Activated naive CD8-positive, alpha-beta T cell treated with anti-CD3 and anti-CD28 coated beads, Interleukin-2, amount 10 ng/mL, durations not matched to agents 7 days and 5 days (primary cell): ENCODE measurements around the gene RYR3. TPM values are rescaled to one million over a fixed set of nuclear protein-coding genes. Genes with fewer than 3 reads are reported as not detected.
A peak's percentile ranks its signal among the peaks of the same experiment; 100 is the strongest.

Source experiments
- ATAC-seq: fragments of 150-1000 bp; cut with Tn5 transposase; one replicate; pipeline ENCODE4 v1.10.0; 2021; ENCODE audit warnings: low read depth, moderate library complexity
- POLR2A ChIA-PET: fragments of 350-600 bp; sonication (Branson Sonifier 250); formaldehyde crosslinking; loops from one replicate; lab custom pipeline; 2021; ENCODE audit warnings: antibody characterized with exemption; lab: Charles Lee
- DNase-seq: peaks from one replicate; pipeline ENCODE4 v3.0.0; 2021
- H3K27ac Mint-ChIP-seq: one replicate; pipeline ENCODE4 v1.8.0; 2022; ENCODE audit warnings: mild to moderate bottlenecking, mixed read lengths
- H3K27me3 Mint-ChIP-seq: one replicate; pipeline ENCODE4 v1.8.0; 2022; ENCODE audit warnings: mild to moderate bottlenecking, moderate library complexity, mixed read lengths
- H3K36me3 Mint-ChIP-seq: one replicate; pipeline ENCODE4 v1.8.0; 2021; ENCODE audit warnings: mild to moderate bottlenecking, mixed read lengths
- H3K4me1 Mint-ChIP-seq: one replicate; pipeline ENCODE4 v1.8.0; 2021; ENCODE audit warnings: mixed read lengths
- H3K4me3 Mint-ChIP-seq: one replicate; pipeline ENCODE4 v1.8.0; 2022; ENCODE audit warnings: mild to moderate bottlenecking, moderate library complexity, mixed read lengths
- H3K9me3 Mint-ChIP-seq: one replicate; pipeline ENCODE4 v1.8.0; 2021; ENCODE audit warnings: mixed read lengths
- total RNA-seq, 2 experiments: library from RNA; stranded (reverse); gene quantifications; one replicate each; pipeline ENCODE4 v1.2.3, GENCODE V29; 2021

The RYR3 gene
- total RNA-seq, 2 experiments from 2014 or later, result not detected

- H3K36me3 Mint-ChIP-seq, result no peaks in the 10 kb centered on the region
- H3K4me1 Mint-ChIP-seq, result no peaks in the 10 kb centered on the region
- no peak overlapping the region for H3K27ac Mint-ChIP-seq
- no peaks in the 10 kb centered on the region for H3K27me3 Mint-ChIP-seq
- H3K9me3 Mint-ChIP-seq, result no peaks in the 10 kb centered on the region
- H3K4me3 Mint-ChIP-seq, result no peak overlapping the region
- ATAC-seq (no peak), DNase-seq (no peak)
- POLR2A ChIA-PET, result no interaction called here
These were observed 222.4 kb downstream of the RYR3 start for GRCh38 chr15:33533197-33533596.

GRCh38 chr15:33534642-33535041 is 223.9 kb downstream of the RYR3 start:
- no peaks in the 10 kb centered on the region for H3K9me3 Mint-ChIP-seq
- H3K36me3 Mint-ChIP-seq, result no peaks in the 10 kb centered on the region
- H3K27me3 Mint-ChIP-seq, result no peaks in the 10 kb centered on the region
- DNase-seq (no peak), ATAC-seq (no peak)
- no peaks in the 10 kb centered on the region for H3K4me1 Mint-ChIP-seq
- H3K27ac Mint-ChIP-seq, result no peak overlapping the region
- H3K4me3 Mint-ChIP-seq, result no peak overlapping the region
- POLR2A ChIA-PET, result no interaction called here

GRCh38 chr15:33535135-33535534 is 224.4 kb downstream of the RYR3 start:
- DNase-seq, result no peak
- Mint-ChIP-seq H3K27me3 (no peaks in the 10 kb centered on the region), H3K4me3 (no peak overlapping the region), H3K27ac (no peak overlapping the region), H3K4me1 (no peaks in the 10 kb centered on the region), H3K9me3 (no peaks in the 10 kb centered on the region), H3K36me3 (no peaks in the 10 kb centered on the region)
- no peak for ATAC-seq
- POLR2A ChIA-PET, result no interaction called here

- Mint-ChIP-seq H3K36me3 (no peaks in the 10 kb centered on the region), H3K9me3 (no peaks in the 10 kb centered on the region), H3K27ac (no peak overlapping the region), H3K27me3 (peaks cover 2% of the 10 kb centered on the region), H3K4me3 (no peak overlapping the region), H3K4me1 (no peaks in the 10 kb centered on the region)
- POLR2A ChIA-PET, result no interaction called here
- DNase-seq, result no peak
- ATAC-seq, result no peak
These were observed 229.2 kb downstream of the RYR3 start for GRCh38 chr15:33539825-33540573.

- POLR2A ChIA-PET, result no interaction called here
- Mint-ChIP-seq H3K27ac (no peak overlapping the region), H3K9me3 (peaks cover 1% of the 10 kb centered on the region), H3K36me3 (no peaks in the 10 kb centered on the region), H3K4me1 (no peaks in the 10 kb centered on the region), H3K27me3 (peaks cover 2% of the 10 kb centered on the region), H3K4me3 (no peak overlapping the region)
- ATAC-seq (no peak), DNase-seq (no peak)
These were observed 233.2 kb downstream of the RYR3 start for GRCh38 chr15:33543957-33544356.

GRCh38 chr15:33545866-33546265 is 235.1 kb downstream of the RYR3 start:
- H3K27me3 Mint-ChIP-seq, result peaks cover 2% of the 10 kb centered on the region
- POLR2A ChIA-PET, result no interaction called here
- ATAC-seq, result no peak
- H3K4me3 Mint-ChIP-seq, result no peak overlapping the region
- no peaks in the 10 kb centered on the region for H3K4me1 Mint-ChIP-seq
- H3K36me3 Mint-ChIP-seq, result no peaks in the 10 kb centered on the region
- no peak for DNase-seq
- peaks cover 3% of the 10 kb centered on the region for H3K9me3 Mint-ChIP-seq
- no peak overlapping the region for H3K27ac Mint-ChIP-seq

- Mint-ChIP-seq H3K9me3 (peaks cover 5% of the 10 kb centered on the region), H3K4me1 (no peaks in the 10 kb centered on the region), H3K27ac (no peak overlapping the region), H3K4me3 (no peak overlapping the region), H3K36me3 (no peaks in the 10 kb centered on the region), H3K27me3 (no peaks in the 10 kb centered on the region)
- POLR2A ChIA-PET, result no interaction called here
- peak; percentile 19 for DNase-seq
- no peak for ATAC-seq
These were observed 237.1 kb downstream of the RYR3 start for GRCh38 chr15:33547876-33548275.

GRCh38 chr15:33551860-33552259 is 241.1 kb downstream of the RYR3 start:
- ATAC-seq (no peak), DNase-seq (no peak)
- no peak overlapping the region for H3K4me3 Mint-ChIP-seq
- no peak overlapping the region for H3K27ac Mint-ChIP-seq
- no peaks in the 10 kb centered on the region for H3K27me3 Mint-ChIP-seq
- no peaks in the 10 kb centered on the region for H3K4me1 Mint-ChIP-seq
- POLR2A ChIA-PET, result no interaction called here
- peaks cover 5% of the 10 kb centered on the region for H3K9me3 Mint-ChIP-seq
- H3K36me3 Mint-ChIP-seq, result no peaks in the 10 kb centered on the region

GRCh38 chr15:33553157-33553556 is 242.4 kb downstream of the RYR3 start:
- ATAC-seq, result no peak
- POLR2A ChIA-PET, result no interaction called here
- Mint-ChIP-seq H3K36me3 (no peaks in the 10 kb centered on the region), H3K27ac (no peak overlapping the region), H3K27me3 (no peaks in the 10 kb centered on the region), H3K4me1 (no peaks in the 10 kb centered on the region), H3K4me3 (no peak overlapping the region), H3K9me3 (peaks cover 5% of the 10 kb centered on the region)
- no peak for DNase-seq

GRCh38 chr15:33559207-33559890 is 248.6 kb downstream of the RYR3 start:
- no peak for ATAC-seq
- POLR2A ChIA-PET, result no interaction called here

GRCh38 chr15:33561407-33561806 is 250.6 kb downstream of the RYR3 start:
- Mint-ChIP-seq H3K27ac (no peak overlapping the region), H3K27me3 (no peaks in the 10 kb centered on the region), H3K4me1 (no peaks in the 10 kb centered on the region), H3K36me3 (no peaks in the 10 kb centered on the region), H3K4me3 (no peak overlapping the region), H3K9me3 (peaks cover 1% of the 10 kb centered on the region)
- POLR2A ChIA-PET, result no interaction called here
- no peak for ATAC-seq
- DNase-seq, result no peak

More at GRCh38 chr15:33559207-33559890, 248.6 kb downstream of the RYR3 start:
- Mint-ChIP-seq H3K36me3 (no peaks in the 10 kb centered on the region), H3K27me3 (no peaks in the 10 kb centered on the region), H3K4me3 (no peak overlapping the region), H3K9me3 (no peaks in the 10 kb centered on the region), H3K27ac (no peak overlapping the region), H3K4me1 (no peaks in the 10 kb centered on the region)
- DNase-seq, result no peak

GRCh38 chr15:33561967-33562366 is 251.2 kb downstream of the RYR3 start:
- POLR2A ChIA-PET, result no interaction called here
- H3K9me3 Mint-ChIP-seq, result peaks cover 1% of the 10 kb centered on the region
- no peaks in the 10 kb centered on the region for H3K4me1 Mint-ChIP-seq
- H3K4me3 Mint-ChIP-seq, result no peak overlapping the region
- H3K36me3 Mint-ChIP-seq, result no peaks in the 10 kb centered on the region
- no peak overlapping the region for H3K27ac Mint-ChIP-seq
- no peak for ATAC-seq
- DNase-seq, result no peak
- no peaks in the 10 kb centered on the region for H3K27me3 Mint-ChIP-seq

- DNase-seq (no peak), ATAC-seq (no peak)
- Mint-ChIP-seq H3K4me1 (no peaks in the 10 kb centered on the region), H3K9me3 (peaks cover 1% of the 10 kb centered on the region), H3K36me3 (no peaks in the 10 kb centered on the region), H3K27me3 (peaks cover 2% of the 10 kb centered on the region), H3K4me3 (no peak overlapping the region), H3K27ac (no peak overlapping the region)
- POLR2A ChIA-PET, result no interaction called here
These were observed 254.3 kb downstream of the RYR3 start for GRCh38 chr15:33565094-33565493.

- H3K4me3 Mint-ChIP-seq, result no peak overlapping the region
- ATAC-seq (no peak), DNase-seq (no peak)
- POLR2A ChIA-PET, result no interaction called here
- H3K27ac Mint-ChIP-seq, result no peak overlapping the region
- H3K9me3 Mint-ChIP-seq, result peaks cover 1% of the 10 kb centered on the region
- no peaks in the 10 kb centered on the region for H3K4me1 Mint-ChIP-seq
- H3K36me3 Mint-ChIP-seq, result no peaks in the 10 kb centered on the region
- H3K27me3 Mint-ChIP-seq, result peaks cover 2% of the 10 kb centered on the region
These were observed 256.9 kb downstream of the RYR3 start for GRCh38 chr15:33567652-33568051.
